TTC549 (cell line): ENCODE measurements around the gene FABP7.
"Not testable (repeated sequence)": the region's sequence is repeated elsewhere in the genome, so short reads cannot be mapped to it uniquely, and the experiment has no call there.

ENCODE experiments used
- FAIRE-seq: peaks from 2 replicates; lab custom pipeline; 2012; peaks lifted over from hg19 to GRCh38; lab: Jason Lieb, UNC

The FABP7 gene

GRCh38 chr6:122779667-122780066 is at the start of gene FABP7:
Gene FABP7 (plus strand): TSS chr6:122779716. CDS start chr6:122779795, 79 bp downstream.
- no peak for FAIRE-seq

DNA sequence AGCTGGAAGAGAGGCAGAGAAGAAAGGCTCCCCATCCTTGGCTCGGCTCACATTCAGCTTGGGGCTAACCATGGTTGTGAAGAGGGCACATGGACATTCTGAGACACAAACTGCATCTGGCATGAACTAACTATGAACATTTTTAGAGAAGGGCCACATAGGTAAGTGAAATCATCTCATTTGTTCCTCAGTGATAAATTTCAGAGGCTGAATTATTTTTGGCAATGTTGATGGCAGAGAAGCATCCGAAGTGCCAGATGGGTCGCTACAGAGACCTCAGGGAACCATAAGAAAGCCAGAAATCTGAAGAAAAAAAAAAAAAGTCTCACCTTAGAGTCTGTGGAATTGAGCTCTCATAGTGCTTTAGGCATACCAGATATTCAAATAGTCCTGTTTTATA is 49.2 kb upstream of the FABP7 start:
- FAIRE-seq, result no peak

- peak; percentile 60 for FAIRE-seq
These were observed 48.6 kb upstream of the FABP7 start for GRCh38 chr6:122730775-122731386.

GRCh38 chr6:122733259-122733658 is 46.3 kb upstream of the FABP7 start:
- no peak for FAIRE-seq

- no peak for FAIRE-seq
These were observed 44.8 kb upstream of the FABP7 start for GRCh38 chr6:122734529-122735395.

GRCh38 chr6:122735582-122735981 is 43.9 kb upstream of the FABP7 start:
- FAIRE-seq, result no peak

DNA sequence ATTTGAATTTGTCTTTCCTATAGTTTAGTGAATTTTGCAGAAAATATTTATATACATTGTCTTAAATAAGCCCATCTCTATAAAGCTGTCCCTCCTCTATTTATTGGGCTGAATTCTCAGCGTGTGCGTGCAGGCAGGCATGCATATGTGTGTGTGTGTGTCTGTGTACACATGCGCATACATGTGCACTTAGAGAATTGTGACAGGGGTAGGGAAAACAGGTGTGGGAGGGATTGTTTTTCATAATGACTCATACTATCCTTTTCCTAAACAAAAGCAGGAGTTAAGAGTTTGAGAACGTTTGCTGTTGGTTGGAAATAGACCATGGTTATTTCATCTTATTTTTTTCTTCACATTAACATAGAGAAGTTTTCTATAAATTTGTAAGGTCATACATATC is 43.4 kb upstream of the FABP7 start:
- no peak for FAIRE-seq

DNA sequence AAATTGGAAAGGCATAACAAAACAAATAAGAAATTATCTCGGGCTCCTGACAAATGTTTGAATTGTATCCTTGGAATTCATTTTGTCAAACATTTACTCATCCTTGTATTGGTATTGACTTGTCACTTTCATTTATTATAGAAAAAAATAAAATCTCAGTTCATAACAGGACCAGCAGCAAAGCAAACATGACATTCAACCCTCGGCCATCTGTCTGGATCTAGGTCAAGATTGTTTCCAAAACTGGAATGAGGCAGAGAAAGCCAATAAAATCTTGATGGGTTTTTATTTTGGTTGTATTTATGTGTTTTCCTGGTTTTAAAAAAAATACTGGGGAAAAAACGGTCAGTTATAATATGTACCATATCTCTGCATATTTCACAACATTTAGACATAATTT is 42.9 kb upstream of the FABP7 start:
- FAIRE-seq, result no peak

DNA sequence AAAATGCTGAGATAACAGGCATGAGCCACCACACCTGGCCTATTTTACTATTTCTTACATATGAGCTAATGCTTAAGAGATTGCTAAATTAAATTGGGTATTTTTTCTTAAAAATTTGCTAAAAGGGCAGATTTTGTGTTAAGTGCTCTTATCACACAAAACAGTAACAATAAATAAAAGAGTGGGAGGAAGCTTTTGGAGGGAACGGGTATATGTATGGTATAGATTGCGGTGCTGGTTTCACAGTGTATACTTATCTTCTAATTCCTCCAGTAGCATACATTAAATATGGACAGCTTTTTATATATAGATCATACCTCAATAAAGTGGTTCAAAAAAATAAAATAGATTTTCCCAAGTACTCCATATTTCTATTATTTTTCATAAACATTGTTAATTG is 39.4 kb upstream of the FABP7 start:
- FAIRE-seq, result no peak

DNA sequence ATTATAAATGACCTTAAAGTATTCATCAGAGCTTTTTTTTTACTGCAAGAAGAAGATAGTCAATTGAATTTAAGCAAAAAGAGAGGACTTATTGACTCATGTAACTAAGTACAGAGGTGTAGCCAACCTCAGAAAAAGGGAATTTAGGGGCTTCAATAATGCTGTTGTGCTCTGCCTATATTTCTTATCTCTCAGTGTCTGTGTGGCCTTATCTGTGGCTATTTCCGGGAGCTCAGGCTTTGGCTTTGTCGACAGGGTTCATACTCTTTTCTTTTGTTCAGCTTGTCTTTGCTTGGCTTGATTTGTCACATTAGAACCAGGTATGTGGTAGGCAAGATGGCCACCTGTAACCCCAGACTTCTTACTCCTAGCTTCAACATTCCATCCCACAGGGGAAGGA is 38.6 kb upstream of the FABP7 start:
- FAIRE-seq, result no peak

DNA sequence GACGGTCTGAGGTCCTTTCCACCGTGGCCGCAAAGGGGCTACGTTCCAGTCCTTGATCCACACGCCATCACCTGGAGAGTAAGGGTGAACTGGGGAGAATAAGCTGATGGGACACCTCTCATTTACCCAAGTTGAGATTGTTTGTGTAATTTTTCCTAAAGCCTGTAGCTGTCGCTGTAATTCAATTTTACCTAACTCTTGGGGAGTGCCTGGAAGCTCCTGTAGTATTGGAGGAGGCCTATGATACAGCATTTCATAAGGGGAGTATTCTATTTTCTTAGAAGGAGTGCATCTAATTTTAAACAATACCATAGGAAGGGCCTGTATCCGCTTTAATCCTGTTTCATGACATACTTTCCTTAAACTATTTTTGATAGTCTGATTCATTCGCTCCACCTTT is 35.3 kb upstream of the FABP7 start:
- not testable (repeated sequence) for FAIRE-seq

- FAIRE-seq, result not testable (repeated sequence)
These were observed 34.7 kb upstream of the FABP7 start for GRCh38 chr6:122744856-122745255.

GRCh38 chr6:122746688-122747087 is 32.8 kb upstream of the FABP7 start:
- no peak for FAIRE-seq

GRCh38 chr6:122747573-122747972 is 31.9 kb upstream of the FABP7 start:
- FAIRE-seq, result no peak

DNA sequence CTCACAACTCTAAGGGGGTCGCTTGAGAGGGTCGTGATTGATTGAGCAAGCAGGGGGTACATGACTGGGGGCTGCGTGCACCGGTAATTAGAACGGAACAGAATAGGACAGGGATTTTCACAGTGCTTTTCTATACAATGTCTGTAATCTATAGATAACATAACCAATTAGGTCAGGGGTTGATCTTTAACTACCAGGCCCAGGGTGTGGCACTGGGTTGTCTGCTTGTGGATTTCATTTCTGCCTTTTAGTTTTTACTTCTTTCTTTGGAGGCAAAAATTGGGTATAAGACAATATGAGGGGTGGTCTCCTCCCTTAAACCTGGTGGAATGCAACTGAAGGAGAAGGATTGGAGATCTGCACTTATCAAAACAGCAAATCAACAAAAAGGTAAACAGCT is 30.6 kb upstream of the FABP7 start:
- not testable (repeated sequence) for FAIRE-seq

GRCh38 chr6:122749451-122750050 is 30.0 kb upstream of the FABP7 start:
- FAIRE-seq, result no peak

DNA sequence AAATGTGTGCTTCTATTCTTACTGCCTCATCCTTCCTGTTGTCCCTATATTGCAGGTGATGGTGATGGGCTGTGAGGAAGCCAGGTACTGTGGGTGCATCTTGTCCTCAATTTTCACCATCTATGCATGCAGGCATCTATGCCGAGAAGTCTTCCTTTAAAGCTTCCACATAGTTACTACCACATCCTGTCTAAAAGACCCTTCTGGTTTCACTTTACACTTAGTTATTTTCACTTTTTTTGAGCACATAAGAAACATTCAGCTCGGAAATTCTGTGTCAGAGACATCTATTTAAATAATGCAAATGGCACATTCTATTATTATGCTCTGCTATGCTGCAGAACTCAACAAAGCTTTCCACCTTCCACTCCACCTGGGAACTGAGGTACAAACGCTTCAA is 28.2 kb upstream of the FABP7 start:
- no peak for FAIRE-seq

DNA sequence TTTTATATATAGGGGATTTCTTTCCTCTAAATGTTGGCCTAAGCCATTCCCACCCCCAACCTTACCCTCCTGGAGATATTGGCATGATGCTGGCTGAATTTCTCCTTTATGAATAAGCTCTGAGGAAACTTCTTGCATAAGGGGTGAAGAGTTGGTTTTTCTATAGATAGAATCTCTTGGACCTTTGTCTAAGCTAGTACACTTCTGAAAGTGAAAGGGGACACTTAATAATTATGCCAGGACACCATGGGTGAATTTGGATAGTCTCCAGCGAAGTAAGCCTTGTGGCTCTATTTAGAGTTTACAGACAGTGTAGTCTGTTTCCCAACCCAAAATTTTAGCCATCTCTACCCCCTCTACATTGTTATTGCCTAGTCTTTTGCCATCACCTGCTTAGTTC is 27.1 kb upstream of the FABP7 start:
- FAIRE-seq, result no peak

- FAIRE-seq, result no peak
These were observed 26.4 kb upstream of the FABP7 start for GRCh38 chr6:122753000-122753687.

DNA sequence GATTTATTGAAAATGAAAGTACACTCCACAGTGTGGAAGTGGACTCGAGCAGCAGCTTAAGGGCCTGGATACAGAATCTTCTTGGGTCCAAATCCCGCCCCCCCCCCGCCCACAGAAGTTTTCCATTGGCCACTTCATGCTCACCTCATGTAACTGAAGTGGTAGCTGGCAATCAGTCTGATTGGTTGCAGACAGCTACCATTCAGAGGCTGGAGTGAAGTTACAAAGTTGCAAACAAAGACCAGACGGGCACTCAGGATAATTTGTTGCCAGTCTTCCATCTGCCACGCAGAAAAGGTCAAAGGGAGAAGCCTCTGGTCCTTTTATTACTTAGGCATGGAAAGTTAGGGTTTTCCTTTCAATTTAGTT is 25.8 kb upstream of the FABP7 start:
- no peak for FAIRE-seq

- FAIRE-seq, result no peak
These were observed 25.3 kb upstream of the FABP7 start for GRCh38 chr6:122754191-122754731.

GRCh38 chr6:122755901-122756300 is 23.6 kb upstream of the FABP7 start:
- FAIRE-seq, result no peak

DNA sequence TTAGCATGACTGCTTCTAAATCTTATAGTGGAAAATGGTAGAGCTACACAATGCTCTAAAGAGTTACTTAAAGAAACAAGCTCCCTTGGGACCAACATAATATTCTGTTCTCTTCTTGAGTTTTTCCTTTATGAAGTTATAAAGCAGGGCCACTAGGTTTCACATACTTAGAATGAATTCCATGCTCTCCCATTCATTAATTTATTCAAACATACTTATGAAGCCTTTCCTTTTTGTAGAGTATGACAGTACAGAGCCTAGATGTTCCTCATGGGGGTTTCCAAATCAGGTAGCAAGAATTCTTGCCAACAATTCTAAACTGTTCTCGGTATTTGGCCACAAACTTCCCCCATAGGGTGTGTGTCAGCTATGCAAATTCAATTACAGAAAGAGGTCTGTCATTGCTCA is 20.6 kb upstream of the FABP7 start:
- FAIRE-seq, result no peak
